HG03354 (cell line): Measurements from ENCODE around the gene COX8C.
"Not testable (repeated sequence)": the region's sequence is repeated elsewhere in the genome, so short reads cannot be mapped to it uniquely, and the experiment has no call there.

Experiments used
- ATAC-seq: cut with Tn5 transposase; IDR thresholded peaks from one replicate; pipeline ENCODE4 v1.9.1; 2021; ENCODE audit warnings: mild to moderate bottlenecking; ENCODE audit not compliant: unreplicated experiment, poor library complexity, severe bottlenecking

Gene COX8C

DNA sequence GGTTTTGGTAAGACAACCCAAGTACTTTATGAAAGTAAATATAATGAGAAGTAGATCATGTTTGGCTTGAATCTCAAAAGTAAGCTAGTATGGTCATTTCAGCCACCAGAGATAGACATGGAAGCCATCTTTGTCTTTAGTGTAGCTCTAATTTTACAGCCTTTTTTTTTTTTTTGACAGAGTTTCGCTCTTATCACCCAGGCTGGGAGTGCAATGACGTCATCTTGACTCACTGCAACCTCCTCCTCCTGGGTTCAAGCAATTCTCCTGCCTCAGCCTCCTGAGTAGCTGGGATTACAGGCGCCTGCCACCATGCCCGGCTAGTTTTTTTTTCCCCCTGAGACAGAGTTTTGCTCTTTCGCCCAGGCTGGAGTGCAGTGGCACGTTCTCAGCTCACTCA, 7.9 kb downstream of the COX8C start:
- not testable (repeated sequence) for ATAC-seq

DNA sequence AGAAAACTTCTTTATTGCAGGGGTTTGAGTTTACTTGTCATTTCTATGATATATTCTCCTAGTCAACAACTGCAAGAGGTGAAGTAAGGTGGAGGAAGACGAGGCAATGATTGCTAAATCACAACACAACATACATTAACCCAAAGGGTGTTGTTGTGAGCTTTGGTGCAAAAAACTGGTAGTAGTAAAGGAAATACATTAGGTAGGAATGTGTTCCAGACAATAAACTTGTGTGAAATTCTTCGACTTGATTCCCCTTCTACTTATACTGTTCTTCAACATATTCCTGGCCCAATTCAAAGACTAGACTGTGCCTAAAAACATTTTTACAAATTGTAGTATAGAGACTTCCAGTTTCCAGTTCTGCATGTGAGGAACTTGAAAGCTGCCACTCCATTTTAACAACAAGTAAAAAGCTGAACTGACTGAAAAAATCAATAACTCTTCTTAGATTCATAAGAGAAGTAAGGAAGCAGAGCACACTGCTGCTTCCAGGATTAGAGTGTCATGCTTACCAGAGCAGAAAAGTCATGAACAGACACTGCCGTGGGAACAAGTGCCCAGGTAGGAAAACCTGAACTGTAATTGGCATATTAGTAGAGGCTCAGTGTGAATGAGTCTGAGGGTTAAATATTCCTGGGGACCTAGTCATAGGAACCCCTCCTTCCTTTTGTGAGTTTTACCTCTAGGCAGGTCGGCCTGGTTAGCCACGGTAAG, 22.2 kb downstream of the COX8C start:
- ATAC-seq = no peak

DNA sequence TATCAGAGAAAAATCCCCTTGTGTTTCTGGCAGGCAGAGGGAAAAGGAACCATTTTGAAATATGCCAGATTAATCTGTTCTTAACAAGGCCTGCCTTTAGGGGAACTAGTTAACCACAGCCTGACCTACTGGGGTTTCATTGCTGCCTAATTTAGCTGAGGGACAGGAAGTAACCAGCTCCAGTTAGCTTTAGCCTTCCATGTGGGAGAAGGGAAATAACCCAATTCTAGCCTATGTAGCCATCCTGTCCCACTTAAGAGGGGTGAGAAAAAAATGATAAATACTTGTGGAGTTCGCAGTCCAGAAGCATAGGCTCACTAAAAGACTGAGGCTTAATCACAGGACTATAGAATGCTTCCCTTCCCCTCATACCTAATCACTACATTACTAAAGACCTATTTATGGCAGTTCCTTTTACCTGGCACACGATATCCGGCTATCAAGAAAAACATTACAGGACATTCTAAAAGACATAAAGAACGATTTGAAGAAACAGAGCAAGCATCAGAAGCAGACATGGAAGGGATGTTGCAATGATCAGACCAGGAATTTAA, 22.8 kb downstream of the COX8C start:
- ATAC-seq = peak; percentile 93

DNA sequence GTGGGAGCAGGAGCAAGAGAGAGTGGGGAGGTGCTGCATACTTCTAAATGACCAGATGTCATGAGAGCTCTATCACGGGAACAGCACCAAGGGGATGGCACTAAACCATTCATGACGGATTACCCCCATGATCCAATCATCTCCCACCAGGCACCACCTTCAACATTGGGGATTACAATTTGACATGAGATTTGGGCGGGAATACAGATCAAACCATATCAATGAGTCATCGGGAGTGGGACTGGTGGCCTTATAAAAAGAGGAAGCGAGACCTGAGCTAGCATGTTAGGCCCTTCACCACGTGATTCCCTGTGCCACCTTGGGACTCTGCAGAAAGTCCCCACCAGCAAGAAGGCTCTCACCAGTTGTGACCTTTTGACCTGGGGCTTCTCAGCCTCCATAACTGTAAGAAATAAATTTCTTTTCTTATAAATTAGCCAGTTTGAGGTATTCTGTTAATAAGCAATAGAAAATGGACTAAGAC, 28.7 kb downstream of the COX8C start:
- peak; percentile 97 for ATAC-seq

- ATAC-seq = no peak
Measured at GRCh38 chr14:93379831-93380230, 32.8 kb downstream of the COX8C start.

DNA sequence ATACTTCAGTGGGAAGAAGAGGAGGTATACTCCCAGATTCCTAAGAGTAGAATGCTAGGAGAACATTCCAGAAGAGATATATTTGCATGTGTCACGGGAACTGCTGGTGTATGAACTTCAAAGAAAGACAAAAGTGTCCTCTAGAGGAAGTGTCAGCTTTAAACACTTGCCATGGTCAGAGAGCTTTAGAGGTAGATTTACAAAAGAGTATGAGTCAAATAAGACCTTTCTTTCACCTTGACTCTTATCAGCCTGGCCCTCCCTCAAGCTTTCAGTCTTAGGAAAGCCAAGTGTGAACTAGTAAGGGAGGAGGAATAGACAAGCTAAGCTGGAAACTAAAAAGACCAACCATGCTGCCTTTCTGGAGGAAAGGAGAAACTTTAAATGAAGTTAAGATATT, 34.7 kb downstream of the COX8C start:
- ATAC-seq = no peak

DNA sequence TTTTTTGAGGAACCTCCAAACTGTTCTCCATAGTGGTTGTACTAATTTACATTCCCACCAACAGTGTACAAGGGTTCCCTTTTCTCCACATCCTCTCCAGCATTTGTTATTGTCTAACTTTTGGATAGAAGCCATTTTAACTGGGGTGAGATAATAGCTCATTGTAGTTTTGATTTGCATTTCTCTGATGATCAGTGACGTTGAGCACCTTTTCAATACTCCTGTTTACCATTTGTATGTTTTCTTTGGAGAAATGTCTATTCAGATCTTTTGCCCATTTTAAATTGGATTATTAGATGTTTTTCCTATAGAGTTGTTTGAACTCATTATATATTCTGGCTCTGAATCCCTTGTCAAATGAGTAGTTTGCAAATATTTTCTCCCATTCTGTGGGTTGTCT, 37.3 kb downstream of the COX8C start:
- ATAC-seq = not testable (repeated sequence)

DNA sequence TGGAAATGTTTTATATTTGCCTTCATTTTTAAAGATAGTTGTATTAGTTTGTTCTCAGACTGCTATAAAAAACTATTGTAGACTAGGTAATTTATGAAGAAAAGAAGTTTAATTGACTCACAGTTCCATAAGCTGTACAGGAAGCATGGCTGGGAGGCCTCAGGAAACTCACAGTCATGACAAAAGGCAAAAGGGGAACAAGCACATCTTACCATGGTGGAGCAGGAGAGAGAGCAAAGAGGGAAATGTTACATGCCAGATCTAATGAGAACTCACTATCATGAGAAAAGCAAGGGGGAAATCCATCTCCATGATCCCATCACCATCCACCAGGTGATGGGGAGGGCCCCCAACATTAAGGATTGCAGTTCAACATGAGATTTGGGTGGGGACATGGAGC, 48.2 kb downstream of the COX8C start:
- ATAC-seq = no peak

GRCh38 chr14:93396456-93396855, 49.5 kb downstream of the COX8C start:
- ATAC-seq = no peak
